Calu3 (cell line): ENCODE measurements around the gene RAB17. TPM values are rescaled to one million over a fixed set of nuclear protein-coding genes. Genes with fewer than 3 reads are reported as not detected.

Experiments used
- BruUV-seq: library from RNA; stranded (reverse); fragments of 400-500 nt; replicated peaks from 2 replicates; lab custom pipeline; 2021; lab: Mats Ljungman, UMichigan
- CTCF ChIA-PET: fragments of 300-600 bp; sonication (Branson Sonifier 250); formaldehyde crosslinking; loops from one replicate; lab custom pipeline; 2022; ENCODE audit warnings: antibody characterized with exemption; lab: Charles Lee
- DNase-seq: peaks from one replicate; pipeline ENCODE4 v3.0.0; 2022
- H3K27ac Mint-ChIP-seq: one replicate; pipeline ENCODE4 v1.8.0; 2022; ENCODE audit warnings: mixed read lengths; ENCODE audit not compliant: unreplicated experiment
- H3K27me3 Mint-ChIP-seq: one replicate; pipeline ENCODE4 v1.8.0; 2022; ENCODE audit warnings: mixed read lengths; ENCODE audit not compliant: unreplicated experiment
- H3K36me3 Mint-ChIP-seq: one replicate; pipeline ENCODE4 v1.8.0; 2022; ENCODE audit warnings: mild to moderate bottlenecking, moderate library complexity, mixed read lengths; ENCODE audit not compliant: insufficient read depth, unreplicated experiment
- H3K4me1 Mint-ChIP-seq: one replicate; pipeline ENCODE4 v1.8.0; 2022; ENCODE audit warnings: mild to moderate bottlenecking, low read depth, mixed read lengths; ENCODE audit not compliant: unreplicated experiment
- H3K4me3 Mint-ChIP-seq: one replicate; pipeline ENCODE4 v1.8.0; 2022; ENCODE audit warnings: mild to moderate bottlenecking, low read depth, moderate library complexity, mixed read lengths; ENCODE audit not compliant: unreplicated experiment
- H3K9me3 Mint-ChIP-seq: one replicate; pipeline ENCODE4 v1.8.0; 2022; ENCODE audit warnings: low read depth, mixed read lengths; ENCODE audit not compliant: unreplicated experiment
- intact Hi-C: fragments of 100-400 bp; cut with micrococcal nuclease; formaldehyde crosslinking; loops from one replicate; pipeline ENCODE4 v1.10.0; 2022; ENCODE audit not compliant: unreplicated experiment
- total RNA-seq: library from RNA; stranded (reverse); gene quantifications from 2 replicates; pipeline ENCODE4 v1.2.3, GENCODE V29; 2022
- TF ChIP-seq, protein P1 (sequence below): fragments of 200-600 bp; IDR thresholded peaks from one replicate; pipeline ENCODE4 v1.8.0; 2022; ENCODE audit warnings: antibody characterized with exemption; ENCODE audit not compliant: unreplicated experiment

RAB17 gene
- total RNA-seq, 1 experiment from 2014 or later: 33.3 TPM

DNA sequence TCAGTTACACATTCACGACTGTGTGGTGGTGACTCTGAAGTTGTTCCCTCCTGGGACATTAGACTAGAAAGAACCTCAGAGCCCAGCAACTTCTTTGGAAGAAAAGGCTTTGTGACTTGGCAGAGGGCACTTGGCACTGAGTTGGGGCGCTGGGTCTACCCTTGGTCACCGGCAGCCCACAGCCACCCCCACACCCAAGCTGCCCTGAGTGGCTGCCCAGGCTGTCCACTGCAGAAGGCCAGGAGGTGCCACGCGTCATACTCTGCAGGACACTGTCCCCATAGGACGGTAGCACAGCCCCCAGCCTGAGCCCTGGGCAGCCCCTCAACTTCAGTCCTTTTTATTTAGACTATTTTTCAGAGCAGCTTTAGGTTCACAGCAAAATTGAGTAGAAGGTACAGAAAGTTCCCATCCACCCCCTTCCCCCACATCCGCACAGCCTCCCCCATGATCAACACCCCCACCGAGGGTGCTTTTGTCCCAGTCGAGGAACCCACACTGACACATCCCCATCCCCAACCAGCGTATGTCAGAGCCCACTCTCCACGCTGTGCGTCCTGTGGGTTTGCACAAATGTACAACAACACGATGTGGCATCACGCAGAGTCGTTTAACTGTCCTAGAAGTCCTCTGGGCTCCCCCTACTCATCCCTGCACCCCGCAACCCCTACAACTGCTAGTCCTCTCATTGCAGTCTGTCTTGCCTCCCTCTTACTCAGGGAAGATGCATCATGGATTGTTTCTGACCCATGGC, 23.1 kb downstream of the RAB17 start:
- Mint-ChIP-seq H3K4me1 (peaks cover 8% of the 10 kb centered on the region), H3K4me3 (no peak overlapping the region), H3K27ac (no peak overlapping the region), H3K9me3 (no peaks in the 10 kb centered on the region), H3K36me3 (peaks cover 5% of the 10 kb centered on the region), H3K27me3 (peaks cover 12% of the 10 kb centered on the region)
- intact Hi-C loops: no loop called here
- CTCF ChIA-PET: interaction anchor here (0.5 kb wide), 1 partner anchor 99 kb away, joined by 3 read pairs; no protein-coding TSS in a partner anchor
- DNase-seq: no peak
- TF ChIP-seq, protein P1, sequence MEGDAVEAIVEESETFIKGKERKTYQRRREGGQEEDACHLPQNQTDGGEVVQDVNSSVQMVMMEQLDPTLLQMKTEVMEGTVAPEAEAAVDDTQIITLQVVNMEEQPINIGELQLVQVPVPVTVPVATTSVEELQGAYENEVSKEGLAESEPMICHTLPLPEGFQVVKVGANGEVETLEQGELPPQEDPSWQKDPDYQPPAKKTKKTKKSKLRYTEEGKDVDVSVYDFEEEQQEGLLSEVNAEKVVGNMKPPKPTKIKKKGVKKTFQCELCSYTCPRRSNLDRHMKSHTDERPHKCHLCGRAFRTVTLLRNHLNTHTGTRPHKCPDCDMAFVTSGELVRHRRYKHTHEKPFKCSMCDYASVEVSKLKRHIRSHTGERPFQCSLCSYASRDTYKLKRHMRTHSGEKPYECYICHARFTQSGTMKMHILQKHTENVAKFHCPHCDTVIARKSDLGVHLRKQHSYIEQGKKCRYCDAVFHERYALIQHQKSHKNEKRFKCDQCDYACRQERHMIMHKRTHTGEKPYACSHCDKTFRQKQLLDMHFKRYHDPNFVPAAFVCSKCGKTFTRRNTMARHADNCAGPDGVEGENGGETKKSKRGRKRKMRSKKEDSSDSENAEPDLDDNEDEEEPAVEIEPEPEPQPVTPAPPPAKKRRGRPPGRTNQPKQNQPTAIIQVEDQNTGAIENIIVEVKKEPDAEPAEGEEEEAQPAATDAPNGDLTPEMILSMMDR: no peak
- BruUV-seq: no TSS peak

DNA sequence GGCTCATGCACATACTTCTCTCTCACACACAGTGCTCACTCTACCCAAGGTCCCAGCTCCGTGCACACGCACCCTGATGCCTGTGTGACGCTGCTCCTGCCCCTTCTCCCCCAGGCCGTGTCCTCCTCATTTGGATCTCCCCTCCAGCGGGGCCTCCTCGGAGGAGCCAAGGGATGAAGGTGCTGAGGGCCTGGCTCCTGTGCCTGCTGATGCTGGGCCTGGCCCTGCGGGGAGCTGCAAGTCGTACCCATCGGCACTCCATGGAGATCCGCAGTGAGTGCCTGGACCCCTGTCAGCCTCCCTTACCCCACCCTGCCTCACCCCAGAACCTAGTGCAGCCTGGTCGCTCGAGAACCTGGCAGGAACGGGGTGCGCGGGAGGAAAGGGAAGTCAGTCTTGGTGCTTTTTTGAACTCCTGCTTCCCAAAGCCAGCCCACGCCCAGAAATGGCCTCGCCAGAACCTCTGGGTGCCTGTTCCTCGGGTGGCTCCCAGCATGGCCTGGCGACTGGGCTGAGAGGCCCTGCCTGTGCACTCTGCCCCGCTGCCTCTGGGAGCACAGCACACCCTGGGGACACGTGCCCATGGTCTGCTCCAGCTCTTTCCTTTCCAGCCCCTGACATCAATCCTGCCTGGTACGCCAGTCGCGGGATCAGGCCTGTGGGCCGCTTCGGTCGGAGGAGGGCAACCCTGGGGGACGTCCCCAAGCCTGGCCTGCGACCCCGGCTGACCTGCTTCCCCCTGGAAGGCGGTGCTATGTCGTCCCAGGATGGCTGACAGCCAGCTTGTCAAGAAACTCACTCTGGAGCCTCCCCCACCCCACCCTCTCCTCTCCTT, 23.9 kb downstream of the RAB17 start, which contains the start of gene PRLH:
TSS of gene PRLH (plus strand) at position 174 of the 835 bp plus-strand sequence. CDS start at position 174, 0 bp downstream.
- no peaks in the 10 kb centered on the region for H3K36me3 Mint-ChIP-seq
- CTCF ChIA-PET: interaction anchor here (0.5 kb wide), 1 partner anchor 100 kb away, joined by 3 read pairs; no protein-coding TSS in a partner anchor
- no peak for DNase-seq
- no peak within 1 kb of the TSS for H3K27ac Mint-ChIP-seq
- peaks cover 12% of the 10 kb centered on the region for H3K27me3 Mint-ChIP-seq
- TF ChIP-seq, protein P1: no peak
- no peaks in the 10 kb centered on the region for H3K9me3 Mint-ChIP-seq
- intact Hi-C loops: no loop called here
- no peak within 1 kb of the TSS for H3K4me3 Mint-ChIP-seq
- H3K4me1 Mint-ChIP-seq: no peaks in the 10 kb centered on the region
- no TSS peak for BruUV-seq

DNA sequence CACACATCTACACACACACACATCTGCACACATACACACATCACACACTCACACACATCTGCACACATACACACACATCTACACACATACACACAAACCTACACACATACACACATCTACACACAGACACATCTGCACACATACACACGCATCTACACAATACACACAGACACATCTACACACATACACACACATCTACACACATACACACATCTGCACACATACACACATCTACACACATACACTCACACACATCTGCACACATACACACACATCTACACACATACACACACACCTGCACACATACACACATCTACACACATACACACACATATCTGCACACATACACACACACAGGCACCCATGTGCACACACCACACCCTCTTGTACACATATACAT, 24.6 kb downstream of the RAB17 start:
- CTCF ChIA-PET: no interaction called here
- intact Hi-C loops: no loop called here
- Mint-ChIP-seq H3K9me3 (no peaks in the 10 kb centered on the region), H3K36me3 (no peaks in the 10 kb centered on the region), H3K4me3 (no peak overlapping the region), H3K27me3 (peaks cover 12% of the 10 kb centered on the region), H3K27ac (no peak overlapping the region), H3K4me1 (no peaks in the 10 kb centered on the region)
- no peak for DNase-seq
- TF ChIP-seq, protein P1: no peak
- no TSS peak for BruUV-seq

DNA sequence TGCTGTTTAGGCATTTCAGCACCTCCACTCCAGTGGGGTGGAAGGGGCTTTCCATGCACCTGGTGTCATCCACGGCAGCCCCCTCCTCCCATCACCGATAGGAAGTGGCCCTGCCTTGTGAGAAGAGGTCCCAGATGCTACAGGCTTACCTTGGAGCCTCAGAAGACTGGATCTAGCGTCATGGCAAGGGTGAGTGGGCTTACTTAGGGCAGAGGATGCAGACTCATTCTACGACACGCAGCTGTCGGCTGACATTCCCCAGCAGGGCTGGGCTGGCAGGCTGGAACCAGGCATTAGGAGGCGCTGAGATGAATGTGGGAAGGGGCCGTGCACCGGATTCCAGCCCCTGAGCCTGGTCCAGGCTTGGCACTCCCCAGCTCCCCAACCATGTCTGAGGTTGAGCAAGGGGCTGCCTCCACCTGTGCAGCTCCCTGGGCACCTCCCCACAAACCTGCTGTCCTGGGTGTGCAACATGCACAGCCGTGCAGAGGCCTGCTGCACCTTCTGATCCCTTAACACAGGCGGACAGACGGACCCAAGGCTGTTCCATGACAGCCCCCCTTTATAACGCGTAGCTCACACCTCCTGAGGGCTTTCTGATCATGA, 25.9 kb downstream of the RAB17 start:
- Mint-ChIP-seq H3K4me3 (no peak overlapping the region), H3K36me3 (no peaks in the 10 kb centered on the region), H3K4me1 (no peaks in the 10 kb centered on the region), H3K27ac (no peak overlapping the region), H3K9me3 (no peaks in the 10 kb centered on the region), H3K27me3 (peaks cover 12% of the 10 kb centered on the region)
- CTCF ChIA-PET: no interaction called here
- intact Hi-C loops: no loop called here
- no TSS peak for BruUV-seq
- TF ChIP-seq, protein P1: no peak
- DNase-seq: no peak
